GM12878 (cell line): ENCODE results near the gene SCT.

ENCODE experiments used
- CTCF ChIP-seq, 3 experiments: IDR thresholded peaks in 2 of 3; conservative IDR thresholded peaks in 1 of 3; 2 replicates each; pipeline ENCODE4 v1.5.1; 2011; ENCODE audit warnings: low read depth in 3 of 3, low read length in 3 of 3, mild to moderate bottlenecking in 3 of 3, control low read depth in 2 of 3, moderate library complexity in 2 of 3, inconsistent platforms in 1 of 3, mixed read lengths in 1 of 3; ENCODE audit not compliant: control insufficient read depth in 2 of 3, insufficient read depth in 1 of 3; ENCODE audit errors: extremely low read depth in 1 of 3
- NFIC ChIP-seq: IDR thresholded peaks from 2 replicates; pipeline ENCODE4 v1.6.1; 2012; ENCODE audit warnings: low read depth, mild to moderate bottlenecking, inconsistent platforms, low read length, moderate library complexity
- TAF1 ChIP-seq: IDR thresholded peaks from 2 replicates; pipeline ENCODE4 v1.6.1; 2011; ENCODE audit warnings: mild to moderate bottlenecking, low read depth, low read length, borderline replicate concordance
- USF2 ChIP-seq: IDR thresholded peaks from 2 replicates; pipeline ENCODE4 v1.6.1; 2011; ENCODE audit warnings: low read depth, low read length, improper control_type of control experiment, borderline replicate concordance

- TF ChIP-seq USF2 = no peak
- TF ChIP-seq CTCF (IDR thresholded peaks at IDR 0.05 in 2 of 3, conservative IDR thresholded peaks at IDR 0.05 in 1 of 3; ENCODE audit: control insufficient read depth in 2 of 3, extremely low read depth in 1 of 3, insufficient read depth in 1 of 3, low read depth in 3 of 3, low read length in 3 of 3) = no peak
- TF ChIP-seq NFIC = no peak
- TF ChIP-seq TAF1 = no peak
Observed at GRCh38 chr11:614021-614622, 12.9 kb downstream of the SCT start.
